AG09309 (cell line): Measurements from ENCODE around the gene ZNF428.
"Not testable (repeated sequence)": the region's sequence is repeated elsewhere in the genome, so short reads cannot be mapped to it uniquely, and the experiment has no call there.

ENCODE experiments used
- DNase-seq: peaks from one replicate; pipeline ENCODE4 v3.0.0-alpha.2; 2010; ENCODE audit warnings: low read depth
- H3K4me3 ChIP-seq: 2 replicates; pipeline ENCODE4 v1.5.1; 2011; ENCODE audit warnings: mild to moderate bottlenecking, low read depth, low read length, moderate library complexity; ENCODE audit not compliant: control insufficient read depth
- TF ChIP-seq, protein P1 (sequence below): IDR thresholded peaks from 2 replicates; pipeline ENCODE4 v1.5.1; 2011; ENCODE audit warnings: mild to moderate bottlenecking, low read depth, low read length, inconsistent platforms; ENCODE audit not compliant: insufficient read depth, control insufficient read depth; ENCODE audit errors: missing control alignments

Gene ZNF428

DNA sequence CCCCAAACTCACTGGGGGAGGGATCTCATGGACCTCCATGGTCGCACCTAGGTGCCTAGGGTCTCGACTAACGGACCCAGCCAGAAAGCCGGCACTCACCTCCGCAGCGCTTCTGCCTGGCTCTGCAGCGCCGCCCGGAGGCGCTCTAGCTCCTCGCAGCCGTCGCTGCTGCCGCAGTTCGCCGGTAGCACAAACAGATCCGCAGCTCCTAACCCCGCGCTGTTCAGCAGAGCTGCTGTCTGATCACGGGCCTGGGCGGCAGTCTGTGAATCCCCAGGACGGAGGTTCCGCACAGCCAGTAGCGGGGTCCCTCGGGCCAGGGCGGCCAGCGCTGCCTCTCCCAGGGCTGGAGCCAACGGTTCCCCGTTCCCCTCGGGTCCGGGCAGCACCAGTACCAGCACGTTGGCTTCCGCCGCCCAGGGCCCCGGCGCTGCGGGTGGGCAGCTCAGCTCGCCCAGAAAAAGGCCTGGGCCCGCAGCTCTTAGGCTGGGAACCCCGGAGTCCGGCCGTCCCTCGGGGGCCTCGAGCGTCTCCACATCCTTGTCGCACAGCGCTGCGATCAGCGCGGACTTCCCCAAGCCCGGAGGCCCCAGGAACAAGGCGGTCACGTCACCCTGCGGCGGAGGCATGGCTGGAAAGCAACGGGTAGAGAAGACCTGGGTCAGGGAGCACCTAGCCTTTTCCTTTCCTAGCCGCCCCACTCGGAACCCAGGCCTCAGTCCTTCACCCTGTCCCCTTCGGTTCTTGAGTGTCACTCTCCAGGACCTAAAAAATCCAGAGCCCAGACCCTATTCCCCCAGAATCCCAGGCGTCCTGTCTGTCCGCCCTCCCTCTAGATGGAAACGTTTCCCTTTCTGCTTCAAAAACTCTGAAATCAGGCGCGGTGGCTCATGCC, 24.5 kb downstream of the ZNF428 start:
- DNase-seq = no peak
- peak overlapping the region; percentile 74 for H3K4me3 ChIP-seq
- TF ChIP-seq, protein P1, sequence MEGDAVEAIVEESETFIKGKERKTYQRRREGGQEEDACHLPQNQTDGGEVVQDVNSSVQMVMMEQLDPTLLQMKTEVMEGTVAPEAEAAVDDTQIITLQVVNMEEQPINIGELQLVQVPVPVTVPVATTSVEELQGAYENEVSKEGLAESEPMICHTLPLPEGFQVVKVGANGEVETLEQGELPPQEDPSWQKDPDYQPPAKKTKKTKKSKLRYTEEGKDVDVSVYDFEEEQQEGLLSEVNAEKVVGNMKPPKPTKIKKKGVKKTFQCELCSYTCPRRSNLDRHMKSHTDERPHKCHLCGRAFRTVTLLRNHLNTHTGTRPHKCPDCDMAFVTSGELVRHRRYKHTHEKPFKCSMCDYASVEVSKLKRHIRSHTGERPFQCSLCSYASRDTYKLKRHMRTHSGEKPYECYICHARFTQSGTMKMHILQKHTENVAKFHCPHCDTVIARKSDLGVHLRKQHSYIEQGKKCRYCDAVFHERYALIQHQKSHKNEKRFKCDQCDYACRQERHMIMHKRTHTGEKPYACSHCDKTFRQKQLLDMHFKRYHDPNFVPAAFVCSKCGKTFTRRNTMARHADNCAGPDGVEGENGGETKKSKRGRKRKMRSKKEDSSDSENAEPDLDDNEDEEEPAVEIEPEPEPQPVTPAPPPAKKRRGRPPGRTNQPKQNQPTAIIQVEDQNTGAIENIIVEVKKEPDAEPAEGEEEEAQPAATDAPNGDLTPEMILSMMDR = peak; percentile 93

DNA sequence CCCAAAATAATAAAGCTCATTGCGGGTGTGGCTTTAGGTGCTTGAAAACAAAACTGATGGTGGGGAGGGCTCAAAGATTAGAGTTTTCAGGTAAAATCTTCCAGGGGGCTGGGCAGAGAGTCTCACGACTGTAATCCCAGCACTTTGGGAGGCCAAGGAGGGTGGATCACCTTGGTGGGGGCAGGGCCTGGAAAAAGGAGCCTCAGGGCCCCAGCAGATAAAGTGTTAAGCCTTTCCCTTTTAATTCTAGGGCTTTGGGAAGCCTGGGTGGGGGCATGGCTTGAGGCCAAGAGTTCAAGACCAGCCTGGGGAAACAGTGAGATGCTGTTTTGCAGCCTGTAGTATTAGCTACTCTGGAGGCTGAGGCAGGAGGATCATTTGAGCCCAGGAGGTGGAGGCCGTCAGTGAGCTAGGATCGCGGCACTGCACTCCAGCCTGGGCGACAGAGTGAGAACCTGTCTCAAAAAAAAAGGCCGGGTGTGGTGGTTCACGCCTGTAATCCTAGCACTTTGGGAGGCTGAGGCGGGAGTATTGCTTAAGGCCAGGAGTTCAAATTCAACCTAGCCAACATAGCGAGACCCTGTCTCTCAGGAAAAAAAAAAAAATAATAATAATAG, 25.2 kb downstream of the ZNF428 start:
- TF ChIP-seq, protein P1 = no peak
- peak overlapping the region; percentile 74 for H3K4me3 ChIP-seq
- no peak for DNase-seq

DNA sequence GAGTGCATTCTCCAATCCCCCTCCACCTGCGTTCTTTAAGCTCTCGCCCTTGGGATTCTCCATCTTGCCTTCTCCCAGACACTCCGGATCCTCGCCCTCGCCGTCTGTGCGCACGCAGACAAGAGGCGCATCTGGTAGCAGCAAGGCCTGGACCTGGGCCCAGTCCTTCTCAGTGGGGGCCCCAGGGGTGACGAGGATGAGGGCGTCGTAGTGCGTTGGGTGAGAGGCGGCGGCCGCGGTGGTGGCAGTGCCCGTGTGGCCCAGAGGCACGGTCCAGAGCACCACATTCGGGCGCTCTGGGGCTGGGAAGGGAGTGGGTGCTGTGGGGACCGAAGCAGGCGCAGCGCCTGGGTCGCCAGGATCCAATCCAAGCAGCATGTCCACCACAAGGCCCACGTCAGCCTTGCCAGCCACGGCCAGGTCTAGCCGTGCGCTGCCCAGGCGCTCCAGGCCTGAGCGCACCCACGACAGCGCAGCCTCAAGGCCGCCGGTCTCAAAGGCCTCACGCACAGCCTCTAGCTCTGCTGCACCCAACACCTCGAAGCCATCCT, 26.6 kb downstream of the ZNF428 start:
- H3K4me3 ChIP-seq = no peak overlapping the region
- TF ChIP-seq, protein P1 = no peak
- DNase-seq = no peak

DNA sequence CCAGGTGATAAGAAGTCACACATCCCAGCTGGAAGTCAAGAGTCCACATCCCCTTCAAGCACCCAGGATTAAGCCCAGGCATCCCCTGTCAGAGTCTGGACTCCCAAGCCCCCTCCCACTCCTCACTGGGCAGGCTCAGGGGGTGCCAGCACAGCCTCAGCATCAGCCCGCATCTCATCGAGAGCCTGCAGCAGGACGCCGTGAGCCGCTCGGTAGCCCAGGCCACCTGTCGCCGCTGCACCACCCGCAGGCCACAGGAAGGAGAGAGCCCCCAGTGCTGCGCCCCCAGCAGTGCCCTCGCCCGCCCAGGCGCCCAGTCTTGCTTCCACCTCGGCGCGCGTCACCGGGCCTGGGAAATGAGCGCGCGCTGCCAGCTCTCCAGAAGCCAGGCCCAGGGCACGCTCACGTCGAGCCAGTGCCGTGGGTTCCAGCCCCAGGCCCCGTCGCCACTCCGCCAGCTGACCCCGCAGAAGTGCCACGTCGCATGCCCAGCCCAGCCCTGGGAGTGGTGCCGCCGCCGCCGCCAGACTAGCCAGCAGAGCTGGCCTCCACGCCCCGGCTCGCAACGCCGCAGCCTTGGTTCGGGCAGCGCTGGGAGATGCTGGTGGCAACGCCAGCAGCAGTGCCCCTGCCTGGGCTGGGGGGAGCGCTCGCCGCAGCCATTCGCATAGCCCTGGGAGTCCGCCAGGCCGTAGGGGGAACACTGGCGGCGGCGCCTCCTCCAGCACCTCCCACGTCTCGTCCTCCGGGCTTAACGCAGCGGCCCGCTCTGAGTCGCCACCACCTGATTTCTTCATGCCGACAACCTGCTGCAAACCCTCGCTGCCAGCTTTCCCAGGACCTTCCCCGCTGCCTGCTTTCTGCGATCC, 27.3 kb downstream of the ZNF428 start:
- no peak for DNase-seq
- TF ChIP-seq, protein P1 = no peak
- H3K4me3 ChIP-seq = no peak overlapping the region

DNA sequence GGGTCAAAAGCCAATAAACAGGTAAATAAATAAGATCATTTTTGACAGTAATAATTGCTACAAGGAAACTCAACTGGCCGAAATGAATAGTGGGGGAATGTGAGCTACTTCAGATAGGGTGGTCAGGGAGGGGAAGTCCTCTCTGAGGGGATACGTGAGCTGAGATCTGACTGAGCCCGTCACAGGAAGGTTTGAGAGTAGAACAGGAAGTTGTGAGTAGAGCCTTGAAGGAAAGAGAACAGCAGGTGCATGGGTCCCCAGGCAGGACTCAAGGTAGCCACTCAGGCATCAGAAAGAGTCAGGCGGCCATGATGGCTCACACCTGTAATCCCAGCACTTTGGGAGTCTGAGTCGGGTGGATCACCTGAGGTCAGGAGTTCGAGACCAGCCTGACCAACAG, 29.8 kb downstream of the ZNF428 start:
- DNase-seq = no peak
- TF ChIP-seq, protein P1 = no peak
- no peak overlapping the region for H3K4me3 ChIP-seq

DNA sequence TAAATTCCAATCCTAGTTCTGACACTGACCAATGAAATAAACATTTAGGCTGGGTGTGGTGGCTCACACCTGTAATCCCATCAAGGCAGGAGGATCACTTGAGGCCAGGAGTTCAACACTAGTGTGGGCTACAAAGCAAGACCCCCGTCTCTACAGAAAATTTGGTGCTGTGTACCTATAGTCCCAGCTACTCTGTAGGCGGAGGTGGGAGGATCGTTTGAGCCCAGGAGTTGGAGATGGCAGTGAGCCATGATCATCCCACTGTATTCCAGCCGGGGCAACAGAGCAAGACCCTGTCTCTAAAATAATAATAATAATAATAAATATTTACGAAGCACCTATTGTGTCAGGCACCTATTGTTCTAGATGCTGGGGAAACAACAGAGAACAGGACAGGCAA, 30.2 kb downstream of the ZNF428 start:
- H3K4me3 ChIP-seq = no peak overlapping the region
- no peak for DNase-seq
- TF ChIP-seq, protein P1 = no peak

DNA sequence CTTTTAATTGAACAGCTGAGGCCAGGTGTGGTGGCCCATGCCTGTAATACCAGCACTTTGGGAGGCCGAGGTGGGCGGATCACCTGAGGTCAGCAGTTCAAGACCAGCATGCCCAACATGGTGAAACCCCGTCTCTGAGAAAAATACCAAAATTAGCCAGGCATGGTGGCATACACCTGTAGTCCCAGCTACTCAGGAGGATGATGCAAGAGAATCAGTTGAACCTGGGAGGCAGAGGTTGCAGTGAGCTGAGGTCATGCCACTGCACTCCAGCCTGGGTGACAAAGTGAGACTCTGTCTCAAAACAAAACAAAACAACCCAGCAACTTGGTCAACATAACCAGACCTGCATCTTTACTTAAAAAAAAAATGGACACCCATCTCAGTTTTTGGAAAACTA, 32.4 kb downstream of the ZNF428 start:
- DNase-seq, H3K4me3 ChIP-seq: not testable (repeated sequence)
